Loucy (cell line): ENCODE measurements around the gene MSMO1.

Source experiments
- EZH2phosphoT487 ChIP-seq: fragments of 200-600 bp; IDR thresholded peaks from 2 replicates; pipeline ENCODE4 v1.6.1; 2018; ENCODE audit warnings: antibody characterized with exemption, mild to moderate bottlenecking, moderate library complexity, borderline replicate concordance
- TF ChIP-seq, protein P1 (sequence below): fragments of 200-600 bp; sonication (generic); conservative IDR thresholded peaks from 2 replicates; pipeline ENCODE4 v1.5.1; 2014; ENCODE audit warnings: mild to moderate bottlenecking, antibody characterized with exemption, low read length

GRCh38 chr4:165381821-165382373 lies 54.4 kb downstream of the MSMO1 start:
- TF ChIP-seq, protein P1, sequence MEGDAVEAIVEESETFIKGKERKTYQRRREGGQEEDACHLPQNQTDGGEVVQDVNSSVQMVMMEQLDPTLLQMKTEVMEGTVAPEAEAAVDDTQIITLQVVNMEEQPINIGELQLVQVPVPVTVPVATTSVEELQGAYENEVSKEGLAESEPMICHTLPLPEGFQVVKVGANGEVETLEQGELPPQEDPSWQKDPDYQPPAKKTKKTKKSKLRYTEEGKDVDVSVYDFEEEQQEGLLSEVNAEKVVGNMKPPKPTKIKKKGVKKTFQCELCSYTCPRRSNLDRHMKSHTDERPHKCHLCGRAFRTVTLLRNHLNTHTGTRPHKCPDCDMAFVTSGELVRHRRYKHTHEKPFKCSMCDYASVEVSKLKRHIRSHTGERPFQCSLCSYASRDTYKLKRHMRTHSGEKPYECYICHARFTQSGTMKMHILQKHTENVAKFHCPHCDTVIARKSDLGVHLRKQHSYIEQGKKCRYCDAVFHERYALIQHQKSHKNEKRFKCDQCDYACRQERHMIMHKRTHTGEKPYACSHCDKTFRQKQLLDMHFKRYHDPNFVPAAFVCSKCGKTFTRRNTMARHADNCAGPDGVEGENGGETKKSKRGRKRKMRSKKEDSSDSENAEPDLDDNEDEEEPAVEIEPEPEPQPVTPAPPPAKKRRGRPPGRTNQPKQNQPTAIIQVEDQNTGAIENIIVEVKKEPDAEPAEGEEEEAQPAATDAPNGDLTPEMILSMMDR, result no peak
- no peak for TF ChIP-seq EZH2phosphoT487
